Measurements from ENCODE around the gene WDR86.
A peak's percentile ranks its signal among the peaks of the same experiment; 100 is the strongest.

WDR86 gene

GRCh38 chr7:151447901-151448260, 38.0 kb upstream of the WDR86 start:
- Mint-ChIP-seq H3K4me1 (no peaks in the 10 kb centered on the region), H3K27ac (no peak overlapping the region), H3K27me3 (peaks cover 11% of the 10 kb centered on the region), H3K36me3 (no peaks in the 10 kb centered on the region), H3K4me3 (peak overlapping the region; percentile 78), H3K9me3 (no peaks in the 10 kb centered on the region)
- DNase-seq (ENCODE audit: low spot score in 2 of 2) (no peak), ATAC-seq (ENCODE audit: low read depth) (no peak)

- ATAC-seq (ENCODE audit: low read depth) (no peak), DNase-seq (ENCODE audit: low spot score in 2 of 2) (no peak)
- H3K9me3 Mint-ChIP-seq, result no peaks in the 10 kb centered on the region
- no peaks in the 10 kb centered on the region for H3K36me3 Mint-ChIP-seq
- H3K4me3 Mint-ChIP-seq, result no peak overlapping the region
- H3K4me1 Mint-ChIP-seq, result no peaks in the 10 kb centered on the region
- H3K27ac Mint-ChIP-seq, result no peak overlapping the region
- peaks cover 15% of the 10 kb centered on the region for H3K27me3 Mint-ChIP-seq
These were observed 37.5 kb upstream of the WDR86 start for GRCh38 chr7:151447312-151447711.

- Mint-ChIP-seq H3K4me1 (no peaks in the 10 kb centered on the region), H3K4me3 (no peak overlapping the region), H3K36me3 (no peaks in the 10 kb centered on the region), H3K27ac (no peak overlapping the region), H3K9me3 (no peaks in the 10 kb centered on the region), H3K27me3 (peaks cover 18% of the 10 kb centered on the region)
- DNase-seq (ENCODE audit: low spot score in 2 of 2) (no peak), ATAC-seq (ENCODE audit: low read depth) (no peak)
These were observed 36.6 kb upstream of the WDR86 start for GRCh38 chr7:151446412-151446811.

- no peaks in the 10 kb centered on the region for H3K4me1 Mint-ChIP-seq
- H3K27me3 Mint-ChIP-seq, result peaks cover 29% of the 10 kb centered on the region
- no peaks in the 10 kb centered on the region for H3K9me3 Mint-ChIP-seq
- no peaks in the 10 kb centered on the region for H3K36me3 Mint-ChIP-seq
- ATAC-seq (ENCODE audit: low read depth) (no peak), DNase-seq (ENCODE audit: low spot score in 2 of 2) (no peak)
- no peak overlapping the region for H3K4me3 Mint-ChIP-seq
- H3K27ac Mint-ChIP-seq, result no peak overlapping the region
These were observed 34.8 kb upstream of the WDR86 start for GRCh38 chr7:151444632-151445031.

- DNase-seq (ENCODE audit: low spot score in 2 of 2) (no peak), ATAC-seq (ENCODE audit: low read depth) (no peak)
- Mint-ChIP-seq H3K9me3 (no peaks in the 10 kb centered on the region), H3K27ac (no peak overlapping the region), H3K4me1 (no peaks in the 10 kb centered on the region), H3K4me3 (no peak overlapping the region), H3K36me3 (no peaks in the 10 kb centered on the region), H3K27me3 (peaks cover 29% of the 10 kb centered on the region)
These were observed 33.1 kb upstream of the WDR86 start for GRCh38 chr7:151442776-151443496.

- Mint-ChIP-seq H3K4me1 (no peaks in the 10 kb centered on the region), H3K4me3 (no peak overlapping the region), H3K9me3 (no peaks in the 10 kb centered on the region), H3K36me3 (no peaks in the 10 kb centered on the region), H3K27me3 (peaks cover 27% of the 10 kb centered on the region), H3K27ac (no peak overlapping the region)
- ATAC-seq (ENCODE audit: low read depth) (no peak), DNase-seq (ENCODE audit: low spot score in 2 of 2) (no peak)
These were observed 31.1 kb upstream of the WDR86 start for GRCh38 chr7:151440799-151441445.

GRCh38 chr7:151439855-151440798, 30.3 kb upstream of the WDR86 start, which contains the start of gene CRYGN:
Gene CRYGN (minus strand): TSS chr7:151440141. CDS start chr7:151439917, 224 bp downstream.
- Mint-ChIP-seq H3K27me3 (peaks cover 24% of the 10 kb centered on the region), H3K4me1 (no peaks in the 10 kb centered on the region), H3K9me3 (no peaks in the 10 kb centered on the region), H3K4me3 (no peak within 1 kb of the TSS), H3K36me3 (no peaks in the 10 kb centered on the region), H3K27ac (no peak within 1 kb of the TSS)
- DNase-seq (ENCODE audit: low spot score in 2 of 2) (no peak), ATAC-seq (ENCODE audit: low read depth) (no peak)

GRCh38 chr7:151438864-151439601, 29.2 kb upstream of the WDR86 start:
- ATAC-seq (ENCODE audit: low read depth), result no peak
- Mint-ChIP-seq H3K4me3 (no peak overlapping the region), H3K4me1 (no peaks in the 10 kb centered on the region), H3K27me3 (peaks cover 24% of the 10 kb centered on the region), H3K36me3 (no peaks in the 10 kb centered on the region), H3K27ac (no peak overlapping the region), H3K9me3 (no peaks in the 10 kb centered on the region)
- DNase-seq (ENCODE audit: low spot score in 2 of 2), result no peak

- ATAC-seq (ENCODE audit: low read depth), result no peak
These were observed 28.2 kb upstream of the WDR86 start for GRCh38 chr7:151437866-151438516.

GRCh38 chr7:151437159-151437553, 27.3 kb upstream of the WDR86 start:
- no peak for DNase-seq (ENCODE audit: low spot score in 2 of 2)
- peaks cover 5% of the 10 kb centered on the region for H3K4me1 Mint-ChIP-seq
- H3K36me3 Mint-ChIP-seq, result no peaks in the 10 kb centered on the region
- no peak overlapping the region for H3K4me3 Mint-ChIP-seq
- H3K27ac Mint-ChIP-seq, result no peak overlapping the region
- ATAC-seq (ENCODE audit: low read depth), result no peak
- peaks cover 20% of the 10 kb centered on the region for H3K27me3 Mint-ChIP-seq
- no peaks in the 10 kb centered on the region for H3K9me3 Mint-ChIP-seq

More at GRCh38 chr7:151437866-151438516, 28.2 kb upstream of the WDR86 start:
- H3K36me3 Mint-ChIP-seq, result no peaks in the 10 kb centered on the region
- peaks cover 25% of the 10 kb centered on the region for H3K27me3 Mint-ChIP-seq
- H3K4me3 Mint-ChIP-seq, result no peak overlapping the region
- DNase-seq (ENCODE audit: low spot score in 2 of 2), result no peak
- peaks cover under 1% of the 10 kb centered on the region for H3K4me1 Mint-ChIP-seq
- no peaks in the 10 kb centered on the region for H3K9me3 Mint-ChIP-seq
- H3K27ac Mint-ChIP-seq, result no peak overlapping the region

GRCh38 chr7:151436446-151437158, 26.8 kb upstream of the WDR86 start:
- ATAC-seq (ENCODE audit: low read depth) (no peak), DNase-seq (ENCODE audit: low spot score in 2 of 2) (no peak)
- no peaks in the 10 kb centered on the region for H3K36me3 Mint-ChIP-seq
- H3K27me3 Mint-ChIP-seq, result peaks cover 19% of the 10 kb centered on the region
- H3K27ac Mint-ChIP-seq, result no peak overlapping the region
- H3K9me3 Mint-ChIP-seq, result no peaks in the 10 kb centered on the region
- H3K4me1 Mint-ChIP-seq, result peaks cover 5% of the 10 kb centered on the region
- no peak overlapping the region for H3K4me3 Mint-ChIP-seq

- DNase-seq (ENCODE audit: low spot score in 2 of 2), result no peak
- H3K4me1 Mint-ChIP-seq, result peaks cover 5% of the 10 kb centered on the region
- H3K4me3 Mint-ChIP-seq, result no peak overlapping the region
- H3K27me3 Mint-ChIP-seq, result peaks cover 18% of the 10 kb centered on the region
- no peaks in the 10 kb centered on the region for H3K9me3 Mint-ChIP-seq
- H3K36me3 Mint-ChIP-seq, result no peaks in the 10 kb centered on the region
- no peak overlapping the region for H3K27ac Mint-ChIP-seq
- ATAC-seq (ENCODE audit: low read depth), result no peak
These were observed 26.1 kb upstream of the WDR86 start for GRCh38 chr7:151435971-151436370.
